GM12878 (cell line): ENCODE measurements around the gene SRSF8. TPM values are rescaled to one million over a fixed set of nuclear protein-coding genes. Genes with fewer than 3 reads are reported as not detected.
A peak's percentile ranks its signal among the peaks of the same experiment; 100 is the strongest.

ENCODE experiments used
- BCL11A ChIP-seq: IDR thresholded peaks from 2 replicates; pipeline ENCODE4 v1.6.1; 2011; ENCODE audit warnings: low read depth, low read length
- CBX5 ChIP-seq: sonication (generic); IDR thresholded peaks from 2 replicates; pipeline ENCODE4 v1.6.1; 2016; ENCODE audit warnings: low read depth, moderate library complexity, mild to moderate bottlenecking, inconsistent platforms
- CHD1 ChIP-seq: IDR thresholded peaks from 2 replicates; pipeline ENCODE4 v1.6.1; 2012; ENCODE audit warnings: low read depth, low read length, improper control_type of control experiment
- CREB1 ChIP-seq: IDR thresholded peaks from 2 replicates; pipeline ENCODE4 v1.6.1; 2012; ENCODE audit warnings: low read depth, mild to moderate bottlenecking, inconsistent platforms
- HCFC1 ChIP-seq: fragments of 150-350 bp; IDR thresholded peaks from 2 replicates; pipeline ENCODE4 v1.6.1; 2014; ENCODE audit warnings: low read length
- HDAC6 ChIP-seq: fragments of 200-600 bp; sonication (generic); IDR thresholded peaks from one replicate; pipeline ENCODE4 v1.8.0; 2017; ENCODE audit warnings: antibody characterized with exemption; ENCODE audit not compliant: unreplicated experiment
- RBBP5 ChIP-seq: fragments of 200-600 bp; sonication (generic); conservative IDR thresholded peaks from 2 replicates; pipeline ENCODE4 v1.6.1; 2016
- SMAD5 ChIP-seq: IDR thresholded peaks from 2 replicates; pipeline ENCODE4 v1.6.1; 2016; ENCODE audit warnings: antibody characterized with exemption, low read depth
- TCF3 ChIP-seq: IDR thresholded peaks from 2 replicates; pipeline ENCODE4 v1.6.1; 2012; ENCODE audit warnings: low read depth, mild to moderate bottlenecking, low read length, borderline replicate concordance; ENCODE audit not compliant: insufficient read depth
- ZNF207 ChIP-seq: fragments of 450-650 bp; IDR thresholded peaks from 2 replicates; pipeline ENCODE4 v1.6.1; 2014; ENCODE audit warnings: antibody characterized with exemption, mild to moderate bottlenecking, borderline replicate concordance
- polyA plus RNA-seq, 11 experiments: library from polyadenylated mRNA; depleted of rRNA in 4 of 11; unstranded in 6 of 11; stranded (reverse) in 5 of 11; fragments of >200 nt; fragmentation: Nextera tagmentation in 4 of 11; fragmentation: Illumina TruSeq in 1 of 11; extraction: Ambion mirVana in 4 of 11; extraction: Trizol in 1 of 11; gene quantifications; 1 replicate in 1 of 11; 2 replicates in 10 of 11; pipeline versions ENCODE4 v1.2.1 to v1.2.3, GENCODE V29; 2011 to 2016; ENCODE audit warnings: inconsistent platforms in 2 of 11, missing spikeins in 2 of 11, low read depth in 1 of 11
- total RNA-seq, 4 experiments: library from RNA; depleted of rRNA in 3 of 4; stranded (reverse); fragments of >200 nt in 3 of 4; fragmentation: Illumina TruSeq in 1 of 4; extraction: Trizol in 1 of 4; gene quantifications; 2 replicates each; pipeline versions ENCODE4 v1.2.1 to v1.2.3, GENCODE V29; 2013 to 2021
- TF ChIP-seq, protein P1 (sequence below): IDR thresholded peaks from 2 replicates; pipeline ENCODE4 v1.6.1; 2012; ENCODE audit warnings: improper control_type of control experiment, low read depth, low read length; ENCODE audit not compliant: insufficient replicate concordance
- TF ChIP-seq, protein P2 (sequence below): fragments of 450-650 bp; IDR thresholded peaks from 2 replicates; pipeline ENCODE4 v1.6.1; 2017; ENCODE audit warnings: mild to moderate bottlenecking, moderate library complexity
- TF ChIP-seq, protein P3 (sequence below): fragments of 450-650 bp; IDR thresholded peaks from 2 replicates; pipeline ENCODE4 v1.6.1; 2016; ENCODE audit warnings: mild to moderate bottlenecking
- TF ChIP-seq, protein P4 (sequence below): IDR thresholded peaks from 2 replicates; pipeline ENCODE4 v1.6.1; 2012; ENCODE audit warnings: mild to moderate bottlenecking, low read depth, low read length

SRSF8 gene
- total and polyA plus RNA-seq, 10 of the 15 experiments (the other 5 are each of a cell fraction or from before 2014, with no cell fraction given) = 14.2 to 43.1 (median 27.1) TPM

DNA sequence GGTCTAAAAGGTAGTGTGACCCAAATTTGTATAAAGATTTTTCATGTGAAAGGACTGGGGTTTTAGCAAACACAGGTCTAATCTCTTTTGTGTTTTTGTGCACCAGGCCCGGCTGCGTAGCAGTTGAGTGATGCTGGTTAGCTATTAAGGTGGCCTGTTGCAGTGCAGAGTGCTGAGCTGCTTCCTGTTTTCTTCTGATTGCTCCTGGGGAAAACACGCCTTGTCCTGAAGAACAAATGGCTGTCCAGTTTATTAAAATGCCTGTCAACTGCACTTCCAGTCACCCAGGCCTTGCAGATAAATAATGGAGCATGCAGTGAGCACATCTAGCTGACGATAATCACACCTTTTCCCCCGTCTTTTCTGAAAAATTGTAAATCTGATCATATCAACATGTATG, 1.8 kb downstream of the SRSF8 start (continued):
- TF ChIP-seq, protein P1, sequence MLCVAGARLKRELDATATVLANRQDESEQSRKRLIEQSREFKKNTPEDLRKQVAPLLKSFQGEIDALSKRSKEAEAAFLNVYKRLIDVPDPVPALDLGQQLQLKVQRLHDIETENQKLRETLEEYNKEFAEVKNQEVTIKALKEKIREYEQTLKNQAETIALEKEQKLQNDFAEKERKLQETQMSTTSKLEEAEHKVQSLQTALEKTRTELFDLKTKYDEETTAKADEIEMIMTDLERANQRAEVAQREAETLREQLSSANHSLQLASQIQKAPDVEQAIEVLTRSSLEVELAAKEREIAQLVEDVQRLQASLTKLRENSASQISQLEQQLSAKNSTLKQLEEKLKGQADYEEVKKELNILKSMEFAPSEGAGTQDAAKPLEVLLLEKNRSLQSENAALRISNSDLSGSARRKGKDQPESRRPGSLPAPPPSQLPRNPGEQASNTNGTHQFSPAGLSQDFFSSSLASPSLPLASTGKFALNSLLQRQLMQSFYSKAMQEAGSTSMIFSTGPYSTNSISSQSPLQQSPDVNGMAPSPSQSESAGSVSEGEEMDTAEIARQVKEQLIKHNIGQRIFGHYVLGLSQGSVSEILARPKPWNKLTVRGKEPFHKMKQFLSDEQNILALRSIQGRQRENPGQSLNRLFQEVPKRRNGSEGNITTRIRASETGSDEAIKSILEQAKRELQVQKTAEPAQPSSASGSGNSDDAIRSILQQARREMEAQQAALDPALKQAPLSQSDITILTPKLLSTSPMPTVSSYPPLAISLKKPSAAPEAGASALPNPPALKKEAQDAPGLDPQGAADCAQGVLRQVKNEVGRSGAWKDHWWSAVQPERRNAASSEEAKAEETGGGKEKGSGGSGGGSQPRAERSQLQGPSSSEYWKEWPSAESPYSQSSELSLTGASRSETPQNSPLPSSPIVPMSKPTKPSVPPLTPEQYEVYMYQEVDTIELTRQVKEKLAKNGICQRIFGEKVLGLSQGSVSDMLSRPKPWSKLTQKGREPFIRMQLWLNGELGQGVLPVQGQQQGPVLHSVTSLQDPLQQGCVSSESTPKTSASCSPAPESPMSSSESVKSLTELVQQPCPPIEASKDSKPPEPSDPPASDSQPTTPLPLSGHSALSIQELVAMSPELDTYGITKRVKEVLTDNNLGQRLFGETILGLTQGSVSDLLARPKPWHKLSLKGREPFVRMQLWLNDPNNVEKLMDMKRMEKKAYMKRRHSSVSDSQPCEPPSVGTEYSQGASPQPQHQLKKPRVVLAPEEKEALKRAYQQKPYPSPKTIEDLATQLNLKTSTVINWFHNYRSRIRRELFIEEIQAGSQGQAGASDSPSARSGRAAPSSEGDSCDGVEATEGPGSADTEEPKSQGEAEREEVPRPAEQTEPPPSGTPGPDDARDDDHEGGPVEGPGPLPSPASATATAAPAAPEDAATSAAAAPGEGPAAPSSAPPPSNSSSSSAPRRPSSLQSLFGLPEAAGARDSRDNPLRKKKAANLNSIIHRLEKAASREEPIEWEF = peak; percentile 38
- 0 out of 2 replicates have a peak, but pooled peaks have one; percentile 56 for TF ChIP-seq ZNF207
- peak; percentile 74; the same call in 1 of the 2 replicates for TF ChIP-seq SMAD5
- no peak for TF ChIP-seq TCF3
- peak; percentile 77 for TF ChIP-seq CREB1
- no peak for TF ChIP-seq RBBP5
- TF ChIP-seq, protein P2, sequence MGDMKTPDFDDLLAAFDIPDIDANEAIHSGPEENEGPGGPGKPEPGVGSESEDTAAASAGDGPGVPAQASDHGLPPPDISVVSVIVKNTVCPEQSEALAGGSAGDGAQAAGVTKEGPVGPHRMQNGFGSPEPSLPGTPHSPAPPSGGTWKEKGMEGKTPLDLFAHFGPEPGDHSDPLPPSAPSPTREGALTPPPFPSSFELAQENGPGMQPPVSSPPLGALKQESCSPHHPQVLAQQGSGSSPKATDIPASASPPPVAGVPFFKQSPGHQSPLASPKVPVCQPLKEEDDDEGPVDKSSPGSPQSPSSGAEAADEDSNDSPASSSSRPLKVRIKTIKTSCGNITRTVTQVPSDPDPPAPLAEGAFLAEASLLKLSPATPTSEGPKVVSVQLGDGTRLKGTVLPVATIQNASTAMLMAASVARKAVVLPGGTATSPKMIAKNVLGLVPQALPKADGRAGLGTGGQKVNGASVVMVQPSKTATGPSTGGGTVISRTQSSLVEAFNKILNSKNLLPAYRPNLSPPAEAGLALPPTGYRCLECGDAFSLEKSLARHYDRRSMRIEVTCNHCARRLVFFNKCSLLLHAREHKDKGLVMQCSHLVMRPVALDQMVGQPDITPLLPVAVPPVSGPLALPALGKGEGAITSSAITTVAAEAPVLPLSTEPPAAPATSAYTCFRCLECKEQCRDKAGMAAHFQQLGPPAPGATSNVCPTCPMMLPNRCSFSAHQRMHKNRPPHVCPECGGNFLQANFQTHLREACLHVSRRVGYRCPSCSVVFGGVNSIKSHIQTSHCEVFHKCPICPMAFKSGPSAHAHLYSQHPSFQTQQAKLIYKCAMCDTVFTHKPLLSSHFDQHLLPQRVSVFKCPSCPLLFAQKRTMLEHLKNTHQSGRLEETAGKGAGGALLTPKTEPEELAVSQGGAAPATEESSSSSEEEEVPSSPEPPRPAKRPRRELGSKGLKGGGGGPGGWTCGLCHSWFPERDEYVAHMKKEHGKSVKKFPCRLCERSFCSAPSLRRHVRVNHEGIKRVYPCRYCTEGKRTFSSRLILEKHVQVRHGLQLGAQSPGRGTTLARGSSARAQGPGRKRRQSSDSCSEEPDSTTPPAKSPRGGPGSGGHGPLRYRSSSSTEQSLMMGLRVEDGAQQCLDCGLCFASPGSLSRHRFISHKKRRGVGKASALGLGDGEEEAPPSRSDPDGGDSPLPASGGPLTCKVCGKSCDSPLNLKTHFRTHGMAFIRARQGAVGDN = peak; percentile 80
- no peak for TF ChIP-seq HDAC6
- TF ChIP-seq CBX5 = no peak
- TF ChIP-seq, protein P3, sequence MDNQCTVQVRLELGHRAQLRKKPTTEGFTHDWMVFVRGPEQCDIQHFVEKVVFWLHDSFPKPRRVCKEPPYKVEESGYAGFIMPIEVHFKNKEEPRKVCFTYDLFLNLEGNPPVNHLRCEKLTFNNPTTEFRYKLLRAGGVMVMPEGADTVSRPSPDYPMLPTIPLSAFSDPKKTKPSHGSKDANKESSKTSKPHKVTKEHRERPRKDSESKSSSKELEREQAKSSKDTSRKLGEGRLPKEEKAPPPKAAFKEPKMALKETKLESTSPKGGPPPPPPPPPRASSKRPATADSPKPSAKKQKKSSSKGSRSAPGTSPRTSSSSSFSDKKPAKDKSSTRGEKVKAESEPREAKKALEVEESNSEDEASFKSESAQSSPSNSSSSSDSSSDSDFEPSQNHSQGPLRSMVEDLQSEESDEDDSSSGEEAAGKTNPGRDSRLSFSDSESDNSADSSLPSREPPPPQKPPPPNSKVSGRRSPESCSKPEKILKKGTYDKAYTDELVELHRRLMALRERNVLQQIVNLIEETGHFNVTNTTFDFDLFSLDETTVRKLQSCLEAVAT = peak; percentile 99
- peak; percentile 56 for TF ChIP-seq HCFC1
- 0 out of 2 replicates have a peak, but pooled peaks have one; percentile 26 for TF ChIP-seq CHD1
- TF ChIP-seq, protein P4, sequence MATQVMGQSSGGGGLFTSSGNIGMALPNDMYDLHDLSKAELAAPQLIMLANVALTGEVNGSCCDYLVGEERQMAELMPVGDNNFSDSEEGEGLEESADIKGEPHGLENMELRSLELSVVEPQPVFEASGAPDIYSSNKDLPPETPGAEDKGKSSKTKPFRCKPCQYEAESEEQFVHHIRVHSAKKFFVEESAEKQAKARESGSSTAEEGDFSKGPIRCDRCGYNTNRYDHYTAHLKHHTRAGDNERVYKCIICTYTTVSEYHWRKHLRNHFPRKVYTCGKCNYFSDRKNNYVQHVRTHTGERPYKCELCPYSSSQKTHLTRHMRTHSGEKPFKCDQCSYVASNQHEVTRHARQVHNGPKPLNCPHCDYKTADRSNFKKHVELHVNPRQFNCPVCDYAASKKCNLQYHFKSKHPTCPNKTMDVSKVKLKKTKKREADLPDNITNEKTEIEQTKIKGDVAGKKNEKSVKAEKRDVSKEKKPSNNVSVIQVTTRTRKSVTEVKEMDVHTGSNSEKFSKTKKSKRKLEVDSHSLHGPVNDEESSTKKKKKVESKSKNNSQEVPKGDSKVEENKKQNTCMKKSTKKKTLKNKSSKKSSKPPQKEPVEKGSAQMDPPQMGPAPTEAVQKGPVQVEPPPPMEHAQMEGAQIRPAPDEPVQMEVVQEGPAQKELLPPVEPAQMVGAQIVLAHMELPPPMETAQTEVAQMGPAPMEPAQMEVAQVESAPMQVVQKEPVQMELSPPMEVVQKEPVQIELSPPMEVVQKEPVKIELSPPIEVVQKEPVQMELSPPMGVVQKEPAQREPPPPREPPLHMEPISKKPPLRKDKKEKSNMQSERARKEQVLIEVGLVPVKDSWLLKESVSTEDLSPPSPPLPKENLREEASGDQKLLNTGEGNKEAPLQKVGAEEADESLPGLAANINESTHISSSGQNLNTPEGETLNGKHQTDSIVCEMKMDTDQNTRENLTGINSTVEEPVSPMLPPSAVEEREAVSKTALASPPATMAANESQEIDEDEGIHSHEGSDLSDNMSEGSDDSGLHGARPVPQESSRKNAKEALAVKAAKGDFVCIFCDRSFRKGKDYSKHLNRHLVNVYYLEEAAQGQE = no peak
- TF ChIP-seq BCL11A = no peak
